ENCODE data around the gene NADK. TPM values are rescaled to one million over a fixed set of nuclear protein-coding genes. Genes with fewer than 3 reads are reported as not detected.
"Not testable (repeated sequence)": the region's sequence is repeated elsewhere in the genome, so short reads cannot be mapped to it uniquely, and the experiment has no call there.

NADK gene
- polyA plus RNA-seq, 10 donors, result 25.1 to 40.0 (median 30.4) TPM

DNA sequence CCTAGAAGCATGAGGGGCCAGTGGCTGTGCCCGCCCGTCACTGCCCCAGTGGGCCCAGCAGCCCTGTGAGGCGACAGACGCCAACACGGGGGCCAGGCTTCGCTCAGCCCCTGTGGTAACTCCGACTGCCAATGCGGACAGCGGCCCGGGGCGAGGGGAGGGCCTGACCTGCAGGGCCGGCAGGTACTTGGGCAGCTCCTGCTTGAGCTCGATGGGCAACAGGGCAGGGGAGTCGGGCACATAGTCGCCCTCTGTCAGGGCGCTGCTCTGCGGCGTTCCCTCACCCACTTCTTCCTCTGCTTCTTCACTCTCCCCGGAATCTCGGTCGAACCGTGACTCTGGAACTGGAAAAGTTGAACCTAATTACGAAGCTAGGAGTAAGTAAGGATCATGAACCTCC lies 71.0 kb downstream of the NADK start:
- not testable (repeated sequence) for DNase-seq

DNA sequence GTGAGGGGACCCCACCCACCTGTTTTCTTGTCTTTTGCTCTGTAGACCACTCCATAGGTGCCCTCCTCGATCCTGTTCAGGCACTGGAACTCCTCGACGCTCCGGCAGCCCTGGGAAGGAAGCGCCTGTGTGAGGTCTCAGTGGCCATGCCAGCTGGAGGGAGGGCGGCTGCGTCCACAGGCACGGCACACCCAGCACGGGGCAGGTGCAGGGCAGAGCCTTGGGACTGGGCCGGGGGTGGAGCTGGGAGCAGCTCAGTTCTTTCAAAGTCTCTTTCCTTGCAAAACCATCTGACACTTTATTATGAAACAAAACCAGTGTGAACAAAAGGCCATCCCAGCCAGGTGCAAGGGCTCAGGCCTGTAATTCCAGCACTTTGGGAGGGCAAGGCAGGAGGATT lies 72.6 kb downstream of the NADK start:
- not testable (repeated sequence) for DNase-seq

DNA sequence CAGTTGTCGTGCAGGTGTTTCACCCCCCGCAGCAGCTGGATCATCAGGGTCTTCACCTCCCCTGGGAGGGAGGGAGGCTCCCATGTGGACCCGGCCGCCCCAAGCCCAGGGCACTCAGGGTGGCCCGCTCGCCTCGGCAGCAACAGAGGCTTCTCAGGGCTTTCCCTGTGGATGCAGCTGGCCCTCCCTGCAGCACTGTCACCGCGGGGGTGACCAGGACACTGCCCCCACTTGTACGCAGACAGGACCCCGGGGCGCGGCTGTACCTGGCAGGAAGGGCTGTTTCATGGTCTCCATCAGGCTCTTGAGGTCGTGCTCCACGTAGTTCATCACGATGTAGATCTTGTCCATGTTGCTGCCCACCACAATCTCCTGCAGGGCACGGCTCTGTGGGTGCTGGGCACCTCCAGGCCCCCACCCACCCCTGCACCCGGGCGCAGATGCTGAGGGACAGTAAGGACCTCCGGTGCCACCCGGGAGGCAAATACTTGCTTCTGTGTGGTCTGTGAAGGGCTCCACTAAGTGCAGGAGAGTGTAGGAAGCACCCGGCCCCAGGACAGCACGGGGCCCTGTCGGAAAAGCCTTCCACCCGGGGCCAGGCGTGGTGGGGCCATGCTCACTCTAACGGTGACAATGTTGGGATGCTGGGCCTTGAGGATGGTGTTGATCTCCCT lies 73.8 kb downstream of the NADK start:
- DNase-seq, result not testable (repeated sequence)

DNA sequence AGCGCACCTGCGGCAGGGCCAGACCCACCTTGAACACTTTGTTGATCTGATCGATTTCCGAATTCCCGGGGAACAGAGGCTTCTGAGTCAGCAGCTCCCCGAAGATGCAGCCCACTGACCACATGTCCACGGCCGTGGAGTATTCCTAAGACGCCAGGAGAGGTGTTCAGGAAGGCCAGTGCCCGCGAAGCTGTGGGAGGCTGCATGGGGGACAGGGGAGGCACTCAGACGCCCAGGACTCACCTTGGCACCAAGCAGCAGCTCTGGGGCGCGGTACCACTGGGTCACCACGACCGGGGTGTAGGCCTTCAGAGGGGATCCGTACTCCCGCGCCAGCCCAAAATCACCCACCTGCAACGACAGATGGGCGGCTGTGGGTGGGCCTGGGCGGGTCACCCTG lies 74.5 kb downstream of the NADK start:
- DNase-seq, result no peak

DNA sequence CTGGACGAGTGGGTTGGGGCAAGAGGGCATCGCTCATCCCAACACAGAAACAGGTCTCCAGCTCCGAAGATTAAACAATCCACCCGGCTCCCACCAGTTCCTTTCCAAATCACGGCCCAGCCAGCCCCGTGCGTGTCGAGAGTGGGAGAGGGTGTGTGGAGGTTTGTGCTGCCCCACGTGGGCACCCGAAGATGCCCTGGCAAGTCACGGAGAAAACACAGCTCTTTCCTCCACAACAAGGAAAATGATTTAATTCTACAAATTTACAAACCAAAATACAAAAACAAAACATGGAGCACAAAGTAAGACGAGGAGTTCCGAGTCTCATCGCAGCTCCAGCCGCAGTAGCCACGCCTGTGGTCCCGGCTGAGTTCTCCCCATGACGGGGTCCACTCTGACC lies 75.8 kb downstream of the NADK start:
- DNase-seq, result not testable (repeated sequence)

Other genes with a start within 250 kb of the NADK start
- 1 to 10 TPM; 1.7 to 8.0 (median 3.5) TPM for gene TMEM240, start 237.8 kb downstream of the NADK start, polyA plus RNA-seq (ENCODE audit: insufficient read length in 10 of 10)
- 10 to 100 TPM; 80.9 to 98.9 (median 86.8) TPM for gene SSU72, start 203.6 kb downstream of the NADK start, polyA plus RNA-seq (ENCODE audit: insufficient read length in 10 of 10)
- 1 to 10 TPM in 9 of 10 donors, under 1 TPM in 1; 0.97 to 3.9 (median 2.1) TPM for gene FNDC10, start 178.3 kb downstream of the NADK start, polyA plus RNA-seq (ENCODE audit: insufficient read length in 10 of 10)
- 10 to 100 TPM; 34.0 to 75.0 (median 57.5) TPM for gene MIB2, start 163.0 kb downstream of the NADK start, polyA plus RNA-seq (ENCODE audit: insufficient read length in 10 of 10)
- 10 to 100 TPM; 17.5 to 52.0 (median 25.9) TPM for gene MMP23B, start 146.3 kb downstream of the NADK start, polyA plus RNA-seq (ENCODE audit: insufficient read length in 10 of 10)
- 10 to 100 TPM; 31.1 to 35.7 (median 33.1) TPM for gene CDK11B, start 119.5 kb downstream of the NADK start, polyA plus RNA-seq (ENCODE audit: insufficient read length in 10 of 10)
- 10 to 100 TPM; 29.1 to 61.6 (median 45.5) TPM for gene SLC35E2B, start 85.7 kb downstream of the NADK start, polyA plus RNA-seq (ENCODE audit: insufficient read length in 10 of 10)
- 10 to 100 TPM; 16.7 to 31.9 (median 21.2) TPM for gene CDK11A, start 54.1 kb downstream of the NADK start, polyA plus RNA-seq (ENCODE audit: insufficient read length in 10 of 10)
- gene GNB1, start 112.6 kb upstream of the NADK start, polyA plus RNA-seq (ENCODE audit: insufficient read length in 10 of 10), result 100 to 1,000 TPM; 161 to 221 (median 178) TPM
- 100 to 1,000 TPM; 107 to 289 (median 184) TPM for gene CALML6, start 136.8 kb upstream of the NADK start, polyA plus RNA-seq (ENCODE audit: insufficient read length in 10 of 10)
- 10 to 100 TPM; 28.9 to 90.1 (median 70.3) TPM for gene TMEM52, start 140.8 kb upstream of the NADK start, polyA plus RNA-seq (ENCODE audit: insufficient read length in 10 of 10)
- under 1 TPM in 9 of 10 donors, not detected in 1; 0.05 to 0.36 (median 0.15) TPM for gene CFAP74, start 225.3 kb upstream of the NADK start, polyA plus RNA-seq (ENCODE audit: insufficient read length in 10 of 10)
- gene GABRD, start 240.9 kb upstream of the NADK start, polyA plus RNA-seq (ENCODE audit: insufficient read length in 10 of 10), result 1 to 10 TPM in 4 of 10 donors, under 1 TPM in 6; 0.41 to 2.1 (median 0.93) TPM

Data from muscle of back (tissue), 11 donors.